HEK293 (cell line): ENCODE measurements around the gene FLRT1.

ENCODE experiments used
- CTCF ChIA-PET: fragments of 350-600 bp; formaldehyde crosslinking; extraction: SDS; loops from one replicate; lab custom pipeline; 2021; ENCODE audit warnings: antibody characterized with exemption; lab: Yijun Ruan, JAX
- POLR2A ChIA-PET: fragments of 300-600 bp; formaldehyde crosslinking; extraction: SDS; loops from one replicate; lab custom pipeline; 2020; ENCODE audit warnings: antibody characterized with exemption, inconsistent platforms; lab: Yijun Ruan, JAX
- H3K27ac ChIP-seq: fragments of 200-500 bp; sonication (Bioruptor generic); 2 replicates; pipeline ENCODE4 v1.5.1; 2014; ENCODE audit warnings: low read depth, low read length, control low read depth, inconsistent platforms; ENCODE audit errors: extremely low read depth
- H3K36me3 ChIP-seq, 2 experiments: fragments of 200-500 bp in 1 of 2; sonication (Bioruptor generic) in 1 of 2; 1 replicate in 1 of 2; 2 replicates in 1 of 2; pipeline ENCODE4 v1.5.1; 2014 to 2017; ENCODE audit warnings: inconsistent platforms in 2 of 2, low read length in 2 of 2; ENCODE audit not compliant: control insufficient read depth in 2 of 2, insufficient read depth in 1 of 2
- H3K4me1 ChIP-seq: fragments of 200-500 bp; sonication (Bioruptor generic); 2 replicates; pipeline ENCODE4 v1.5.1; 2014; ENCODE audit warnings: mild to moderate bottlenecking, low read length, inconsistent platforms; ENCODE audit not compliant: control insufficient read depth, insufficient read depth
- H3K4me3 ChIP-seq: 2 replicates; pipeline ENCODE4 v1.5.1; 2011; ENCODE audit warnings: low read depth, mild to moderate bottlenecking, control low read depth, low read length, moderate library complexity
- H3K9me3 ChIP-seq: fragments of 200-500 bp; sonication (Bioruptor generic); 2 replicates; pipeline ENCODE4 v1.5.1; 2014; ENCODE audit warnings: low read depth, low read length, inconsistent platforms; ENCODE audit not compliant: control insufficient read depth, insufficient read depth
- OVOL3 ChIP-seq: fragments of 450-650 bp; formaldehyde crosslinking; IDR thresholded peaks from 2 replicates; pipeline ENCODE4 v1.5.1; 2016; ENCODE audit warnings: missing biosample characterization, missing genetic modification characterization
- TSHZ1 ChIP-seq: fragments of 450-650 bp; formaldehyde crosslinking; IDR thresholded peaks from 2 replicates; pipeline ENCODE4 v1.5.1; 2016; ENCODE audit warnings: missing biosample characterization, missing genetic modification characterization, borderline replicate concordance
- ZBTB44 ChIP-seq: fragments of 450-650 bp; IDR thresholded peaks from 2 replicates; pipeline ENCODE4 v1.5.1; 2018; ENCODE audit warnings: missing biosample characterization, mild to moderate bottlenecking, missing genetic modification characterization
- ZBTB7A ChIP-seq: fragments of 450-650 bp; formaldehyde crosslinking; IDR thresholded peaks from 2 replicates; pipeline ENCODE4 v1.5.1; 2016; ENCODE audit warnings: low read depth, missing biosample characterization, missing genetic modification characterization
- ZFHX2 ChIP-seq: fragments of 450-650 bp; formaldehyde crosslinking; conservative IDR thresholded peaks from 2 replicates; pipeline ENCODE4 v1.5.1; 2016; ENCODE audit warnings: missing biosample characterization, missing genetic modification characterization
- ZNF138 ChIP-seq: fragments of 450-650 bp; formaldehyde crosslinking; IDR thresholded peaks from 2 replicates; pipeline ENCODE4 v1.5.1; 2016; ENCODE audit warnings: missing biosample characterization, missing genetic modification characterization, borderline replicate concordance
- ZNF169 ChIP-seq: fragments of 450-650 bp; formaldehyde crosslinking; IDR thresholded peaks from 2 replicates; pipeline ENCODE4 v1.5.1; 2016; ENCODE audit warnings: missing biosample characterization, missing genetic modification characterization
- ZNF174 ChIP-seq: fragments of 450-650 bp; formaldehyde crosslinking; IDR thresholded peaks from 2 replicates; pipeline ENCODE4 v1.5.0; 2017; ENCODE audit warnings: missing biosample characterization, mild to moderate bottlenecking, missing genetic modification characterization
- ZNF184 ChIP-seq: fragments of 450-650 bp; IDR thresholded peaks from 2 replicates; pipeline ENCODE4 v1.5.1; 2018; ENCODE audit warnings: missing biosample characterization, mild to moderate bottlenecking, missing genetic modification characterization
- ZNF211 ChIP-seq: fragments of 450-650 bp; formaldehyde crosslinking; IDR thresholded peaks from 2 replicates; pipeline ENCODE4 v1.5.1; 2016; ENCODE audit warnings: low read depth, missing biosample characterization, missing genetic modification characterization
- ZNF280D ChIP-seq: fragments of 450-650 bp; formaldehyde crosslinking; IDR thresholded peaks from 2 replicates; pipeline ENCODE4 v1.5.1; 2016; ENCODE audit warnings: missing biosample characterization, missing genetic modification characterization
- ZNF391 ChIP-seq: fragments of 450-650 bp; formaldehyde crosslinking; IDR thresholded peaks from 2 replicates; pipeline ENCODE4 v1.5.1; 2016; ENCODE audit warnings: low read depth, missing biosample characterization, missing genetic modification characterization, borderline replicate concordance
- ZNF529 ChIP-seq: fragments of 450-650 bp; formaldehyde crosslinking; IDR thresholded peaks from 2 replicates; pipeline ENCODE4 v1.5.1; 2017; ENCODE audit warnings: missing genetic modification characterization, missing biosample characterization; ENCODE audit not compliant: insufficient replicate concordance
- ZNF561 ChIP-seq: fragments of 450-650 bp; IDR thresholded peaks from 2 replicates; pipeline ENCODE4 v1.5.1; 2018; ENCODE audit warnings: missing biosample characterization, missing genetic modification characterization, borderline replicate concordance
- ZNF571 ChIP-seq: fragments of 450-650 bp; formaldehyde crosslinking; IDR thresholded peaks from 2 replicates; pipeline ENCODE4 v1.5.0; 2017; ENCODE audit warnings: missing biosample characterization, missing genetic modification characterization
- ZNF580 ChIP-seq: fragments of 450-650 bp; formaldehyde crosslinking; IDR thresholded peaks from 2 replicates; pipeline ENCODE4 v1.5.1; 2016; ENCODE audit warnings: missing biosample characterization, missing genetic modification characterization
- ZNF624 ChIP-seq: fragments of 450-650 bp; formaldehyde crosslinking; IDR thresholded peaks from 2 replicates; pipeline ENCODE4 v1.5.1; 2017; ENCODE audit warnings: missing biosample characterization, missing genetic modification characterization

FLRT1 gene

GRCh38 chr11:63993993-63994392 is 41.7 kb upstream of the FLRT1 start:
- no peak overlapping the region for H3K27ac ChIP-seq
- ChIA-PET CTCF (interaction anchor here (0.6 to 1.3 kb wide), 3 partner anchors 46 to 153 kb away, joined by 3 to 5 read pairs (median 4); no protein-coding TSS in a partner anchor), POLR2A (no interaction called here)
- H3K4me1 ChIP-seq: no peaks in the 10 kb centered on the region
- H3K9me3 ChIP-seq: no peaks in the 10 kb centered on the region
- no peak overlapping the region for H3K4me3 ChIP-seq
- peaks cover 8 to 84% of the 10 kb centered on the region in 2 experiments; a peak in 2 of 3 replicates for H3K36me3 ChIP-seq
- TF ChIP-seq ZFHX2 (no peak), ZNF138 (tag by site-specific recombination) (no peak), ZNF174 (tag by site-specific recombination) (no peak), ZNF184 (no peak), ZNF561 (tag by site-specific recombination) (no peak), ZBTB7A (no peak), ZNF280D (tag by site-specific recombination) (no peak), ZNF529 (tag by site-specific recombination) (no peak)
- TF ChIP-seq, all 188 proteins: peak for 0

GRCh38 chr11:63996512-63996911 is 39.2 kb upstream of the FLRT1 start:
- CTCF ChIA-PET: interaction anchor here (1.6 kb wide), 1 partner anchor 157 kb away, joined by 3 read pairs; no protein-coding TSS in a partner anchor
- TF ChIP-seq TSHZ1 (tag by site-specific recombination): no peak
- TF ChIP-seq ZNF391 (tag by site-specific recombination): no peak
- TF ChIP-seq ZNF624 (tag by site-specific recombination): no peak
- TF ChIP-seq ZBTB44 (tag by site-specific recombination): no peak
- no peak for TF ChIP-seq ZNF169 (tag by site-specific recombination)
- no peak for TF ChIP-seq ZNF580 (tag by site-specific recombination)
- TF ChIP-seq ZNF184: no peak
- no peak for TF ChIP-seq OVOL3 (tag by site-specific recombination)
- TF ChIP-seq ZNF211 (tag by site-specific recombination): no peak
- no peak for TF ChIP-seq ZNF280D (tag by site-specific recombination)
- no peak for TF ChIP-seq ZNF571 (tag by site-specific recombination)
- TF ChIP-seq, all 188 proteins: peak for 0
- POLR2A ChIA-PET: no interaction called here
- Histone ChIP-seq H3K4me1 (no peaks in the 10 kb centered on the region), H3K4me3 (no peak overlapping the region), H3K9me3 (no peaks in the 10 kb centered on the region), H3K27ac (no peak overlapping the region), H3K36me3 (peaks cover 4 to 73% of the 10 kb centered on the region in 2 experiments; a peak in 2 of 3 replicates)
